ENCODE data around the gene ANOS1. TPM values are rescaled to one million over a fixed set of nuclear protein-coding genes. Genes with fewer than 3 reads are reported as not detected.

The ANOS1 gene
- polyA plus RNA-seq, 1 of the 3 experiments (the other 2 are of a cell fraction) = under 0.01 TPM

- WGBS (ENCODE audit: low lambda C conversion rate) = 19% methylated on average over 11 of the region's 11 CpGs
- Histone ChIP-seq H3K4me3 (ENCODE audit: low read depth in 2 of 2, low read length in 1 of 2) (no peak overlapping the region; a peak in 1 of 4 replicates), H3F3A (replicated peaks; ENCODE audit: insufficient read depth) (no peaks in the 10 kb centered on the region), H3K27me3 (ENCODE audit: insufficient read depth) (no peaks in the 10 kb centered on the region; the same call in 1 of the 2 replicates), H3K4me2 (no peak overlapping the region), H3K9me3 (no peaks in the 10 kb centered on the region), H3K79me2 (ENCODE audit: insufficient read depth) (no peaks in the 10 kb centered on the region), H3K36me3 (replicated peaks in 1 of 2; ENCODE audit: control insufficient read depth in 1 of 2, insufficient read depth in 2 of 2, low read length in 1 of 2) (no peaks in the 10 kb centered on the region), H3K9me2 (no peaks in the 10 kb centered on the region), H3K9ac (no peak overlapping the region), H2AFZ (ENCODE audit: low read depth) (no peak overlapping the region), H3K4me1 (ENCODE audit: control insufficient read depth in 1 of 2, insufficient read depth in 2 of 2, low read depth in 1 of 2, low read length in 1 of 2) (no peaks in the 10 kb centered on the region), H4K20me1 (ENCODE audit: insufficient read depth) (no peaks in the 10 kb centered on the region), H3K27ac (ENCODE audit: low read depth in 2 of 2, low read length in 1 of 2) (no peak overlapping the region)
- DNase-seq = peak; percentile 41
- ChIA-PET POLR2A (no interaction called here), CTCF (interaction anchor here (2.0 to 2.8 kb wide), 2 partner anchors 9 to 1377 kb away, joined by 8 to 9 read pairs; no protein-coding TSS in a partner anchor)
- TF ChIP-seq SMC3 (IDR thresholded peaks at IDR 0.05; ENCODE audit: low read depth, low read length) = peak; percentile 26; the same call in 1 of the 2 replicates
- TF ChIP-seq RAD21 (IDR thresholded peaks at IDR 0.05; ENCODE audit: low read length) = peak; percentile 61
- TF ChIP-seq EP300 (IDR thresholded peaks at IDR 0.05; ENCODE audit: borderline replicate concordance in 1 of 2, low read depth in 1 of 2, low read length in 1 of 2) = no peak
- peak; percentile 65 for TF ChIP-seq CTCF (IDR thresholded peaks at IDR 0.05)
These were observed 11.3 kb upstream of the ANOS1 start for GRCh38 chrX:8743126-8743732.

- Histone ChIP-seq H4K20me1 (ENCODE audit: insufficient read depth) (no peaks in the 10 kb centered on the region), H3K79me2 (ENCODE audit: insufficient read depth) (no peaks in the 10 kb centered on the region), H3K27ac (ENCODE audit: low read depth in 2 of 2, low read length in 1 of 2) (no peak overlapping the region), H3K9me2 (no peaks in the 10 kb centered on the region), H3K4me1 (ENCODE audit: control insufficient read depth in 1 of 2, insufficient read depth in 2 of 2, low read depth in 1 of 2, low read length in 1 of 2) (no peaks in the 10 kb centered on the region), H3K36me3 (replicated peaks in 1 of 2; ENCODE audit: control insufficient read depth in 1 of 2, insufficient read depth in 2 of 2, low read length in 1 of 2) (no peaks in the 10 kb centered on the region), H3K9me3 (no peaks in the 10 kb centered on the region), H3K27me3 (ENCODE audit: insufficient read depth) (no peaks in the 10 kb centered on the region; the same call in 1 of the 2 replicates), H3K9ac (no peak overlapping the region), H3F3A (replicated peaks; ENCODE audit: insufficient read depth) (no peaks in the 10 kb centered on the region), H3K4me2 (no peak overlapping the region), H3K4me3 (ENCODE audit: low read depth in 2 of 2, low read length in 1 of 2) (no peak overlapping the region), H2AFZ (ENCODE audit: low read depth) (no peak overlapping the region)
- no peak for DNase-seq
- WGBS (ENCODE audit: low lambda C conversion rate) = 17% methylated on average over 9 of the region's 10 CpGs
- POLR2A ChIA-PET = no interaction called here
- CTCF ChIA-PET = interaction anchor here (0.8 to 2.8 kb wide), 5 partner anchors 8 to 1378 kb away, joined by 3 to 9 read pairs (median 5); no protein-coding TSS in a partner anchor
- TF ChIP-seq ZBTB33 (IDR thresholded peaks at IDR 0.05; ENCODE audit: borderline replicate concordance, low read depth) = no peak
- no peak for TF ChIP-seq TAF1 (IDR thresholded peaks at IDR 0.05; ENCODE audit: borderline replicate concordance, low read depth, low read length)
- no peak for TF ChIP-seq USF1 (IDR thresholded peaks at IDR 0.05; ENCODE audit: borderline replicate concordance, low read depth)
- TF ChIP-seq SIN3A (IDR thresholded peaks at IDR 0.05; ENCODE audit: borderline replicate concordance, low read depth, low read length) = no peak
- no peak for TF ChIP-seq REST (IDR thresholded peaks at IDR 0.05; ENCODE audit: low read depth, low read length)
- TF ChIP-seq GABPA (IDR thresholded peaks at IDR 0.05; ENCODE audit: low read depth) = no peak
- TF ChIP-seq JUND (IDR thresholded peaks at IDR 0.05) = no peak
- no peak for TF ChIP-seq MEF2A (IDR thresholded peaks at IDR 0.05; ENCODE audit: borderline replicate concordance, low read depth)
- no peak for TF ChIP-seq RFX5 (IDR thresholded peaks at IDR 0.05; ENCODE audit: low read length)
- TF ChIP-seq EP300 (IDR thresholded peaks at IDR 0.05; ENCODE audit: borderline replicate concordance in 1 of 2, low read depth in 1 of 2, low read length in 1 of 2) = no peak
- no peak for TF ChIP-seq MXI1 (IDR thresholded peaks at IDR 0.05; ENCODE audit: low read depth, low read length)
- no peak for TF ChIP-seq SMC3 (IDR thresholded peaks at IDR 0.05; ENCODE audit: low read depth, low read length)
- TF ChIP-seq TCF12 (IDR thresholded peaks at IDR 0.05) = no peak
- no peak for TF ChIP-seq USF2 (IDR thresholded peaks at IDR 0.05; ENCODE audit: borderline replicate concordance, low read depth, low read length)
- no peak for TF ChIP-seq TEAD4 (IDR thresholded peaks at IDR 0.05; ENCODE audit: borderline replicate concordance, insufficient read depth)
These were observed 10.0 kb upstream of the ANOS1 start for GRCh38 chrX:8741981-8742380.
